ENCODE measurements around the gene CD300H.

DNA sequence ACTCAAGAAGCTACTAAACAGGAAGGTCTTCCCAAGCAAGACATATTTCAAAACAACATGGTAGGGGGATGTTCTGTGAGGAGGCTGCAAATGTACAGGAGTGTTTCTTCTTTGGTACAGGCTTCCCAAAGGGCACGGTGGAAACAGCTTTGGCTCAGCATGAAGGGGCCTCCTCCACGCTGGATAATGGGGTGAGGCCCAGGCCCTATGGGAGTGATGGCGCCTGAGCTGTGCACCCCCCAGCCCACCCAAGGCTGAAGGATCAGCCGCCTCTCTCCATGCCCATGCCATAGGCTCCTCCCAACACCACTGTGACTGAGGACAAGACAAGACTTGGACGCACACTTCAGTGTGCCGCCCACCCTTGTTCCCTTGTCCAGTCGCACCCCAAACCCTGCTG is 49.4 kb upstream of the CD300H start:
- TF ChIP-seq, protein P1, sequence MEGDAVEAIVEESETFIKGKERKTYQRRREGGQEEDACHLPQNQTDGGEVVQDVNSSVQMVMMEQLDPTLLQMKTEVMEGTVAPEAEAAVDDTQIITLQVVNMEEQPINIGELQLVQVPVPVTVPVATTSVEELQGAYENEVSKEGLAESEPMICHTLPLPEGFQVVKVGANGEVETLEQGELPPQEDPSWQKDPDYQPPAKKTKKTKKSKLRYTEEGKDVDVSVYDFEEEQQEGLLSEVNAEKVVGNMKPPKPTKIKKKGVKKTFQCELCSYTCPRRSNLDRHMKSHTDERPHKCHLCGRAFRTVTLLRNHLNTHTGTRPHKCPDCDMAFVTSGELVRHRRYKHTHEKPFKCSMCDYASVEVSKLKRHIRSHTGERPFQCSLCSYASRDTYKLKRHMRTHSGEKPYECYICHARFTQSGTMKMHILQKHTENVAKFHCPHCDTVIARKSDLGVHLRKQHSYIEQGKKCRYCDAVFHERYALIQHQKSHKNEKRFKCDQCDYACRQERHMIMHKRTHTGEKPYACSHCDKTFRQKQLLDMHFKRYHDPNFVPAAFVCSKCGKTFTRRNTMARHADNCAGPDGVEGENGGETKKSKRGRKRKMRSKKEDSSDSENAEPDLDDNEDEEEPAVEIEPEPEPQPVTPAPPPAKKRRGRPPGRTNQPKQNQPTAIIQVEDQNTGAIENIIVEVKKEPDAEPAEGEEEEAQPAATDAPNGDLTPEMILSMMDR (conservative IDR thresholded peaks at IDR 0.05; ENCODE audit: low read length), result no peak
- no peak for TF ChIP-seq EZH2phosphoT487 (IDR thresholded peaks at IDR 0.05; ENCODE audit: borderline replicate concordance)

Measured in Loucy (cell line).